NB4 (cell line): Measurements from ENCODE around the gene CIAO2B.

Experiments used
- CTCF ChIP-seq: IDR thresholded peaks from one replicate; pipeline ENCODE4 v1.5.1; 2012; ENCODE audit warnings: low read depth, low read length
- MYC ChIP-seq: IDR thresholded peaks from 2 replicates; pipeline ENCODE4 v1.6.1; 2011; ENCODE audit warnings: low read depth, low read length
- POLR2A ChIP-seq: IDR thresholded peaks from 2 replicates; pipeline ENCODE4 v1.6.1; 2011; ENCODE audit warnings: mild to moderate bottlenecking; ENCODE audit not compliant: insufficient read length; ENCODE audit errors: extremely low read depth
- TF ChIP-seq, protein P1 (sequence below): IDR thresholded peaks from 2 replicates; pipeline ENCODE4 v1.6.1; 2011; ENCODE audit warnings: low read depth, low read length

DNA sequence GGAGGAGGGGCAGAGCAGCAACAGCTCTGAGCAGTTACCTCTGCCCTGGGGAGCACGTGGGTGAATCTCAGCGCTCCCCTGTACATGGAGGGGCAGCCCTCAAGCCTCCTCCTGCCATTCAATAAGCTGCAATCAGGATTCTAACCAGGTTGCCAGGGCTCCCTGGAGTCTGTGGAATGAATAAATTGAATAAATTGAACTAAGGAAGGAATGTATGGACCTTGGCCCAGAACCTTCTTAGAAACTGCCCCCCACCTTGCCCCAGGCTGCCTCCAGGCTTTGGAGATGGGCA, 14.0 kb downstream of the CIAO2B start:
- TF ChIP-seq CTCF, result no peak
- no peak for TF ChIP-seq POLR2A
- no peak for TF ChIP-seq MYC
- TF ChIP-seq, protein P1, sequence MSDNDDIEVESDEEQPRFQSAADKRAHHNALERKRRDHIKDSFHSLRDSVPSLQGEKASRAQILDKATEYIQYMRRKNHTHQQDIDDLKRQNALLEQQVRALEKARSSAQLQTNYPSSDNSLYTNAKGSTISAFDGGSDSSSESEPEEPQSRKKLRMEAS, result no peak
